PFSK-1 (cell line): Measurements from ENCODE around the gene GK2.
A peak's percentile ranks its signal among the peaks of the same experiment; 100 is the strongest.

ENCODE experiments used
- FOXP2 ChIP-seq: optimal IDR thresholded peaks from 2 replicates; pipeline ENCODE3; 2011; ENCODE audit warnings: borderline replicate concordance, control low read depth, inconsistent platforms; ENCODE audit not compliant: insufficient read depth; ENCODE audit errors: extremely low read length, extremely low read depth
- POLR2AphosphoS5 ChIP-seq: IDR thresholded peaks from 2 replicates; pipeline ENCODE4 v1.6.1; 2012; ENCODE audit warnings: low read depth, mild to moderate bottlenecking, control low read depth, low read length, moderate library complexity
- SIN3A ChIP-seq: IDR thresholded peaks from 2 replicates; pipeline ENCODE4 v1.6.1; 2012; ENCODE audit warnings: mild to moderate bottlenecking, low read length, moderate library complexity, borderline replicate concordance; ENCODE audit not compliant: insufficient read depth
- TAF1 ChIP-seq: IDR thresholded peaks from 2 replicates; pipeline ENCODE4 v1.6.1; 2012; ENCODE audit warnings: low read length, control low read depth, borderline replicate concordance; ENCODE audit not compliant: insufficient read depth
- TF ChIP-seq, protein P1 (sequence below), 2 experiments: IDR thresholded peaks; 2 replicates each; pipeline versions ENCODE4 v1.6.1 to v1.8.0; 2011 to 2012; ENCODE audit warnings: low read depth in 2 of 2, low read length in 2 of 2, control low read depth in 1 of 2, inconsistent platforms in 1 of 2, mild to moderate bottlenecking in 1 of 2, moderate library complexity in 1 of 2; ENCODE audit not compliant: insufficient read depth in 1 of 2

DNA sequence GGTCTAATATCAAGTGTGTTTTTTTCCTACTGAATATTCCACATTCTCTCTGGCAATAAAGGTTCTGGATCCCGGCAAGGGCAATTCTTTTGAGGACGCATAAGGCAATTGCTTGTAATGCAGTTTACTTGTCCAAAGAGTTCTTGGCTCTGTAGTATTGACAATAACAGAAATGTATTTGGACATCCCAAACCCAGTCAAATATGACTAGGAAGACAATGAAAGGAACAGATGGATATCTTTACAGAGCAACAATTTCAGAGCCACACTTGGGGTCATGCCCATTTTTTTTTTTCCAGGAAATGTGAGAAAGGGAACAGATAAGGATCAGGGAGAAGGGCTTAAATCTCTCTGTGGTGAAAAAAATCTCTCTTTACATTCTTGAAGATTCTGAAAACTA, 12.2 kb downstream of the GK2 start:
- 0 out of 2 replicates have a peak, but pooled peaks have one; percentile 24 for TF ChIP-seq POLR2AphosphoS5
- peak; percentile 41; the same call in 1 of the 2 replicates for TF ChIP-seq SIN3A
- TF ChIP-seq, protein P1, sequence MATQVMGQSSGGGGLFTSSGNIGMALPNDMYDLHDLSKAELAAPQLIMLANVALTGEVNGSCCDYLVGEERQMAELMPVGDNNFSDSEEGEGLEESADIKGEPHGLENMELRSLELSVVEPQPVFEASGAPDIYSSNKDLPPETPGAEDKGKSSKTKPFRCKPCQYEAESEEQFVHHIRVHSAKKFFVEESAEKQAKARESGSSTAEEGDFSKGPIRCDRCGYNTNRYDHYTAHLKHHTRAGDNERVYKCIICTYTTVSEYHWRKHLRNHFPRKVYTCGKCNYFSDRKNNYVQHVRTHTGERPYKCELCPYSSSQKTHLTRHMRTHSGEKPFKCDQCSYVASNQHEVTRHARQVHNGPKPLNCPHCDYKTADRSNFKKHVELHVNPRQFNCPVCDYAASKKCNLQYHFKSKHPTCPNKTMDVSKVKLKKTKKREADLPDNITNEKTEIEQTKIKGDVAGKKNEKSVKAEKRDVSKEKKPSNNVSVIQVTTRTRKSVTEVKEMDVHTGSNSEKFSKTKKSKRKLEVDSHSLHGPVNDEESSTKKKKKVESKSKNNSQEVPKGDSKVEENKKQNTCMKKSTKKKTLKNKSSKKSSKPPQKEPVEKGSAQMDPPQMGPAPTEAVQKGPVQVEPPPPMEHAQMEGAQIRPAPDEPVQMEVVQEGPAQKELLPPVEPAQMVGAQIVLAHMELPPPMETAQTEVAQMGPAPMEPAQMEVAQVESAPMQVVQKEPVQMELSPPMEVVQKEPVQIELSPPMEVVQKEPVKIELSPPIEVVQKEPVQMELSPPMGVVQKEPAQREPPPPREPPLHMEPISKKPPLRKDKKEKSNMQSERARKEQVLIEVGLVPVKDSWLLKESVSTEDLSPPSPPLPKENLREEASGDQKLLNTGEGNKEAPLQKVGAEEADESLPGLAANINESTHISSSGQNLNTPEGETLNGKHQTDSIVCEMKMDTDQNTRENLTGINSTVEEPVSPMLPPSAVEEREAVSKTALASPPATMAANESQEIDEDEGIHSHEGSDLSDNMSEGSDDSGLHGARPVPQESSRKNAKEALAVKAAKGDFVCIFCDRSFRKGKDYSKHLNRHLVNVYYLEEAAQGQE (IDR thresholded peaks at IDR 0.05; ENCODE audit: insufficient read depth in 1 of 2, low read depth in 2 of 2, low read length in 2 of 2), result no peak
- 0 out of 2 replicates have a peak, but pooled peaks have one; percentile 27 for TF ChIP-seq TAF1
- no peak for TF ChIP-seq FOXP2
